Prostate gland (tissue), 2 donors: ENCODE results near the gene CD151. TPM values are rescaled to one million over a fixed set of nuclear protein-coding genes. Genes with fewer than 3 reads are reported as not detected.

Experiments
- DNase-seq: peaks from one replicate; pipeline ENCODE4 v3.0.0-alpha.2; 2019; ENCODE audit warnings: low spot score
- H3K27ac ChIP-seq, 2 donors: fragments of 200-600 bp; sonication (generic); 2 replicates each; pipeline ENCODE4 v1.5.1; 2017 to 2019
- H3K27me3 ChIP-seq: fragments of 200-600 bp; sonication (generic); replicated peaks from 2 replicates; pipeline ENCODE4 v1.5.1; 2019; ENCODE audit not compliant: insufficient read depth
- H3K36me3 ChIP-seq, 2 donors: fragments of 200-600 bp; sonication (generic); 1 replicate in 1 of 2; 2 replicates in 1 of 2; pipeline versions ENCODE4 v1.5.1 to v1.8.1; 2017 to 2019
- H3K4me1 ChIP-seq: fragments of 200-600 bp; sonication (generic); replicated peaks from 2 replicates; pipeline ENCODE4 v1.5.1; 2019
- H3K4me3 ChIP-seq, 2 donors: fragments of 200-600 bp; sonication (generic); 2 replicates each; pipeline ENCODE4 v1.5.1; 2017 to 2019
- H3K9me3 ChIP-seq: fragments of 200-600 bp; sonication (generic); 2 replicates; pipeline ENCODE4 v1.5.1; 2017
- CTCF ChIP-seq, 4 experiments: fragments of 200-600 bp in 2 of 4; fragments of 450-650 bp in 2 of 4; sonication (generic) in 2 of 4; IDR thresholded peaks; 1 replicate in 3 of 4; 2 replicates in 1 of 4; pipeline ENCODE4 v1.5.1; 2016 to 2019; ENCODE audit warnings: antibody characterized with exemption in 4 of 4, mild to moderate bottlenecking in 2 of 4, moderate library complexity in 2 of 4
- POLR2A ChIP-seq: fragments of 450-650 bp; IDR thresholded peaks from one replicate; pipeline ENCODE4 v1.6.1; 2016; ENCODE audit warnings: antibody characterized with exemption, mild to moderate bottlenecking
- POLR2AphosphoS5 ChIP-seq: sonication (generic); formaldehyde crosslinking; IDR thresholded peaks from one replicate; pipeline ENCODE4 v1.6.1; 2017; ENCODE audit warnings: antibody characterized with exemption
- WGBS: methylation state at CpG from one replicate; pipeline ENCODE4 v1.1.5; 2018; 5-methylcytosine and 5-hydroxymethylcytosine counted together
- intact Hi-C: fragments of 100-400 bp; cut with DNase I; formaldehyde crosslinking; loops from one replicate; pipeline ENCODE4 v1.14.2; 2022
- total RNA-seq, 2 donors: library from RNA; depleted of rRNA; stranded (reverse); fragments of >200 nt; gene quantifications; one replicate each; pipeline ENCODE4 v1.1.0, GENCODE V29; 2016

Gene CD151
- total RNA-seq, 2 donors from 2014 or later, result 313 to 362 TPM

GRCh38 chr11:863023-863909 is 30.5 kb downstream of the CD151 start:
- no peak for DNase-seq
- Histone ChIP-seq H3K27ac (no peak overlapping the region), H3K4me3 (no peak overlapping the region), H3K4me1 (no peaks in the 10 kb centered on the region), H3K9me3 (no peaks in the 10 kb centered on the region), H3K27me3 (no peaks in the 10 kb centered on the region), H3K36me3 (no peaks in the 10 kb centered on the region)
- 77% methylated on average over 24 of the region's 24 CpGs for WGBS
- intact Hi-C loops, result no loop called here
- no peak for TF ChIP-seq CTCF (IDR thresholded peaks at IDR 0.05)
- no peak for TF ChIP-seq POLR2AphosphoS5
- no peak for TF ChIP-seq POLR2A

GRCh38 chr11:863910-864827 is 31.4 kb downstream of the CD151 start:
- TF ChIP-seq CTCF (IDR thresholded peaks at IDR 0.05) (no peak), POLR2AphosphoS5 (no peak), POLR2A (no peak)
- Histone ChIP-seq H3K4me3 (no peak overlapping the region), H3K9me3 (no peaks in the 10 kb centered on the region), H3K4me1 (no peaks in the 10 kb centered on the region), H3K36me3 (no peaks in the 10 kb centered on the region), H3K27me3 (no peaks in the 10 kb centered on the region), H3K27ac (no peak overlapping the region)
- no peak for DNase-seq
- intact Hi-C loops, result no loop called here
- WGBS, result 92% methylated on average over 31 of the region's 31 CpGs

DNA sequence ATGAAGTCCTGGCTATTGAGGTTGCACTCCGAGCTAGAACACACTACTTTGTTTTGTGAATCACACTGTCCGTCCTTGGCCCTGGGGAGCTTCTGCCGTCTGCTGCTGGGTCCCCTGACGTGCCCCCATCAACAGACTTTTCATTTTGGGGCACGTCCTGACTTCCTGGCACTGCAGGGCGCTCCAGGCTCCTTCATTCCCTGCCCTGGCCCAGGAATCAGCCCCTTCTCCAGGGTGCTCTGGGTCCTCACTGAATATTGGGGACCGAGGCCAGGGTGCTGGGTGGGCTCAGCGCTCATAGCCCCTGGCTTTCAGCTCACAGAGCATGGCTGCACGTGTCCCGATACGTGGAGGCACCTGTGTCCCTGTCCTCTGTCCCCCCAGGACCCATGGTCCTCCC is 32.1 kb downstream of the CD151 start:
- Histone ChIP-seq H3K36me3 (no peaks in the 10 kb centered on the region), H3K27me3 (no peaks in the 10 kb centered on the region), H3K27ac (no peak overlapping the region), H3K4me1 (no peaks in the 10 kb centered on the region), H3K4me3 (no peak overlapping the region), H3K9me3 (no peaks in the 10 kb centered on the region)
- WGBS, result 83% methylated on average over 11 of the region's 11 CpGs
- no peak for DNase-seq
- TF ChIP-seq POLR2AphosphoS5 (no peak), POLR2A (no peak), CTCF (IDR thresholded peaks at IDR 0.05) (no peak)
- intact Hi-C loops, result no loop called here

- H3K36me3 ChIP-seq, result no peaks in the 10 kb centered on the region
- H3K27me3 ChIP-seq, result no peaks in the 10 kb centered on the region
- DNase-seq, result no peak
- no peaks in the 10 kb centered on the region for H3K9me3 ChIP-seq
- H3K4me1 ChIP-seq, result no peaks in the 10 kb centered on the region
- H3K4me3 ChIP-seq, result no peak overlapping the region
- no peak for TF ChIP-seq CTCF (IDR thresholded peaks at IDR 0.05)
- TF ChIP-seq POLR2A, result no peak
- no peak for TF ChIP-seq POLR2AphosphoS5
- intact Hi-C loops, result no loop called here
- WGBS, result 71% methylated on average over 41 of the region's 41 CpGs
- H3K27ac ChIP-seq, result no peak overlapping the region
Measured at GRCh38 chr11:865462-866430, 33.0 kb downstream of the CD151 start.
